Common myeloid progenitor, CD34-positive (primary cell): ENCODE measurements around the gene POMP.

Source experiments
- CTCF ChIA-PET: fragments of 350-600 bp; sonication (Branson Sonifier 250); formaldehyde crosslinking; loops from one replicate; lab custom pipeline; 2021; ENCODE audit warnings: antibody characterized with exemption; lab: Charles Lee
- POLR2A ChIA-PET: fragments of 350-600 bp; sonication (Branson Sonifier 250); formaldehyde crosslinking; loops from one replicate; lab custom pipeline; 2021; ENCODE audit warnings: antibody characterized with exemption; lab: Charles Lee
- DNase-seq, 3 donors: peaks; one replicate each; pipeline versions ENCODE4 v3.0.0 to v3.0.0-alpha.2; 2013
- H3K27ac ChIP-seq, 2 experiments: 1 replicate in 1 of 2; 2 replicates in 1 of 2; pipeline ENCODE4 v1.7.0; 2013; ENCODE audit warnings: inconsistent platforms in 2 of 2, low read length in 2 of 2, mild to moderate bottlenecking in 2 of 2, low read depth in 1 of 2, moderate library complexity in 1 of 2; ENCODE audit not compliant: severe bottlenecking in 2 of 2, insufficient read depth in 1 of 2, poor library complexity in 1 of 2
- H3K27me3 ChIP-seq, 5 experiments: replicated peaks in 2 of 5; 1 replicate in 3 of 5; 2 replicates in 2 of 5; pipeline versions ENCODE4 v1.6.1 to v1.7.0; 2013; ENCODE audit warnings: low read length in 4 of 5, mild to moderate bottlenecking in 2 of 5, moderate library complexity in 2 of 5, inconsistent platforms in 1 of 5; ENCODE audit not compliant: insufficient read depth in 5 of 5, control insufficient read depth in 4 of 5
- H3K36me3 ChIP-seq, 4 experiments: 1 replicate in 2 of 4; 2 replicates in 2 of 4; pipeline versions ENCODE4 v1.6.1 to v1.7.0; 2013; ENCODE audit warnings: low read length in 3 of 4, control low read depth in 1 of 4, mild to moderate bottlenecking in 1 of 4; ENCODE audit not compliant: control insufficient read depth in 4 of 4, insufficient read depth in 4 of 4
- H3K4me1 ChIP-seq, 4 experiments: 1 replicate in 3 of 4; 2 replicates in 1 of 4; pipeline versions ENCODE4 v1.6.1 to v1.7.1; 2013; ENCODE audit warnings: low read length in 3 of 4, mild to moderate bottlenecking in 3 of 4, control low read depth in 1 of 4, inconsistent platforms in 1 of 4, moderate library complexity in 1 of 4; ENCODE audit not compliant: control insufficient read depth in 4 of 4, insufficient read depth in 4 of 4; ENCODE audit errors: control extremely low read depth in 1 of 4
- H3K4me3 ChIP-seq, 7 experiments: 1 replicate in 4 of 7; 2 replicates in 3 of 7; pipeline versions ENCODE4 v1.5.1 to v1.7.0; 2013; ENCODE audit warnings: mild to moderate bottlenecking in 7 of 7, low read length in 6 of 7, moderate library complexity in 6 of 7, inconsistent platforms in 2 of 7, low read depth in 2 of 7, control low read depth in 1 of 7; ENCODE audit not compliant: insufficient read depth in 4 of 7, control insufficient read depth in 1 of 7; ENCODE audit errors: extremely low read depth in 1 of 7
- H3K9me3 ChIP-seq, 5 experiments: 1 replicate in 4 of 5; 2 replicates in 1 of 5; pipeline versions ENCODE4 v1.6.1 to v1.7.1; 2013; ENCODE audit warnings: low read length in 4 of 5, mild to moderate bottlenecking in 2 of 5, inconsistent platforms in 1 of 5, low read depth in 1 of 5, moderate library complexity in 1 of 5; ENCODE audit not compliant: control insufficient read depth in 4 of 5, insufficient read depth in 2 of 5; ENCODE audit errors: control extremely low read depth in 1 of 5
- WGBS: methylation state at CpG from one replicate; pipeline ENCODE4 v1.1.5; 2013; ENCODE audit not compliant: insufficient coverage; 5-methylcytosine and 5-hydroxymethylcytosine counted together

The POMP gene

GRCh38 chr13:28717170-28717569, 58.2 kb downstream of the POMP start:
- Histone ChIP-seq H3K27me3 (no peaks in the 10 kb centered on the region), H3K36me3 (peaks cover 0 to 3% (median 2%) of the 10 kb centered on the region in 4 experiments), H3K4me3 (no peak overlapping the region), H3K9me3 (no peaks in the 10 kb centered on the region), H3K4me1 (peaks cover 0 to 21% (median 10%) of the 10 kb centered on the region in 4 experiments), H3K27ac (no peak overlapping the region)
- ChIA-PET POLR2A (no interaction called here), CTCF (interaction anchor here (0.6 to 2.3 kb wide), 5 partner anchors 12 to 1569 kb away, joined by 3 to 7 read pairs (median 3); no protein-coding TSS in a partner anchor)
- 100% methylated on average over 1 of the region's 3 CpGs for WGBS
- no peak for DNase-seq

- peaks cover 0 to 21% (median 10%) of the 10 kb centered on the region in 4 experiments for H3K4me1 ChIP-seq
- H3K9me3 ChIP-seq: no peaks in the 10 kb centered on the region
- H3K36me3 ChIP-seq: peaks cover 0 to 3% (median under 1%) of the 10 kb centered on the region in 4 experiments
- DNase-seq: no peak
- H3K27ac ChIP-seq: peak overlapping the region; percentile 40 to 77
- CTCF ChIA-PET: interaction anchor here (0.8 to 2.3 kb wide), 5 partner anchors 13 to 78 kb away, joined by 3 to 7 read pairs (median 4); no protein-coding TSS in a partner anchor
- 7% methylated on average over 5 of the region's 10 CpGs for WGBS
- H3K4me3 ChIP-seq: peak overlapping the region; percentile 67 to 96 (median 85)
- no peaks in the 10 kb centered on the region for H3K27me3 ChIP-seq
- POLR2A ChIA-PET: no interaction called here
Observed at GRCh38 chr13:28718196-28718542, 59.2 kb downstream of the POMP start.

- Histone ChIP-seq H3K4me1 (peaks cover 0 to 21% (median 10%) of the 10 kb centered on the region in 4 experiments), H3K4me3 (peak within 1 kb of the TSS; percentile 67 to 96 (median 85)), H3K9me3 (no peaks in the 10 kb centered on the region), H3K36me3 (peaks cover 0 to 3% (median 0%) of the 10 kb centered on the region in 4 experiments), H3K27me3 (no peaks in the 10 kb centered on the region), H3K27ac (peak within 1 kb of the TSS; percentile 40 to 77)
- ChIA-PET POLR2A (no interaction called here), CTCF (interaction anchor here (0.8 to 2.3 kb wide), 4 partner anchors 26 to 78 kb away, joined by 3 to 7 read pairs (median 4); no protein-coding TSS in a partner anchor)
- WGBS: under 1% methylated on average over 70 of the region's 78 CpGs
- peak; percentile 95 to 98 (median 98) for DNase-seq
Observed at GRCh38 chr13:28718543-28719226, 59.8 kb downstream of the POMP start, which contains the start of gene SLC46A3. Gene SLC46A3 (minus strand): TSS chr13:28718970. CDS start chr13:28717998, 972 bp downstream.

GRCh38 chr13:28719227-28720055, 60.5 kb downstream of the POMP start:
- no peak overlapping the region for H3K27ac ChIP-seq
- peaks cover 0 to 21% (median 10%) of the 10 kb centered on the region in 4 experiments for H3K4me1 ChIP-seq
- no peaks in the 10 kb centered on the region for H3K27me3 ChIP-seq
- POLR2A ChIA-PET: no interaction called here
- peaks cover 0 to 3% (median 0%) of the 10 kb centered on the region in 4 experiments for H3K36me3 ChIP-seq
- no peaks in the 10 kb centered on the region for H3K9me3 ChIP-seq
- peak in 1 of 3 donors; percentile 34 for DNase-seq
- WGBS: 92% methylated on average over 6 of the region's 15 CpGs
- CTCF ChIA-PET: interaction anchor here (0.8 to 2.3 kb wide), 4 partner anchors 26 to 77 kb away, joined by 3 to 7 read pairs (median 4); no protein-coding TSS in a partner anchor
- peak overlapping the region; percentile 67 to 96 (median 85) for H3K4me3 ChIP-seq

- peaks cover 0 to 1% (median 0%) of the 10 kb centered on the region in 5 experiments for H3K27me3 ChIP-seq
- no peak overlapping the region for H3K4me3 ChIP-seq
- H3K27ac ChIP-seq: no peak overlapping the region
- POLR2A ChIA-PET: no interaction called here
- 95% methylated on average over 18 of the region's 22 CpGs for WGBS
- H3K36me3 ChIP-seq: no peaks in the 10 kb centered on the region
- H3K4me1 ChIP-seq: peaks cover 0 to 6% (median 3%) of the 10 kb centered on the region in 4 experiments
- DNase-seq: no peak
- H3K9me3 ChIP-seq: no peaks in the 10 kb centered on the region
- CTCF ChIA-PET: no interaction called here
Observed at GRCh38 chr13:28723806-28724205, 64.9 kb downstream of the POMP start.

DNA sequence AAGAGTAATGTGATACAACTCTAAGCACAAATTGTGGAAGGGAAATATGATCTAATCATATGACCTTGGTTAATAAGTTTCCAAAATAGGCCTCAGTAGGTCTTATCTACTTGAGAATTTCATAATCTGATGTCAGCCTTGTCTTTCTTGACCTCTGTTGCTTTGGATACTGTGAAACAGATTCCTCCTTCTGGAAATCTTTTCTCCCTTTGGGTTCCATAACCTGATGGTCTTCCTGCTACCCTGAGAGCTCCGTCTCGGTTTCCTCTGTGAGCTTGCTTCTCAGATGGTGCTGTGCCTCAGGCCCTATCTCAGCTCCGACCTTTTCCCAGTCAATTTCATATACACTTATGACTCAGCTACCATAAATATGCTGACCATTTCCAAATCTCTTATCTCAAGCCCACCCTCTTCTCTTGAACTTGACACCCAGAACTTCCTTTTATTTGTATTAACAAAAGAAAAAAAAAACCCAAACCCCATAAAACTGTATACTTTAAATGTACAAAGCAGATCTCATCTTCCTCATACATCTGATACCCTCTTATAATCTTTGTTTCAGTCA, 66.2 kb downstream of the POMP start:
- Histone ChIP-seq H3K4me1 (no peaks in the 10 kb centered on the region), H3K9me3 (no peaks in the 10 kb centered on the region), H3K27ac (no peak overlapping the region), H3K36me3 (no peaks in the 10 kb centered on the region), H3K4me3 (no peak overlapping the region), H3K27me3 (peaks cover 0 to 1% (median 0%) of the 10 kb centered on the region in 5 experiments)
- WGBS: 91% methylated on average over 3 of the region's 3 CpGs
- ChIA-PET CTCF (no interaction called here), POLR2A (no interaction called here)
- DNase-seq: no peak
